ENCODE measurements around the gene TMEM51. TPM values are rescaled to one million over a fixed set of nuclear protein-coding genes. Genes with fewer than 3 reads are reported as not detected.
A peak's percentile ranks its signal among the peaks of the same experiment; 100 is the strongest.

Gene TMEM51
- total RNA-seq, 1 donor from 2014 or later = 0.81 TPM

GRCh38 chr1:15177710-15178166 is 24.2 kb downstream of the TMEM51 start:
- H3K4me3 Mint-ChIP-seq (ENCODE audit: unreplicated experiment) = no peak overlapping the region
- DNase-seq (ENCODE audit: extremely low spot score, unreplicated experiment) = no peak
- TF ChIP-seq CTCF (IDR thresholded peaks at IDR 0.05) = no peak
- H3K36me3 Mint-ChIP-seq (ENCODE audit: unreplicated experiment) = no peaks in the 10 kb centered on the region
- no peak overlapping the region for H3K27ac Mint-ChIP-seq (ENCODE audit: unreplicated experiment)
- peaks cover 4% of the 10 kb centered on the region for H3K27me3 Mint-ChIP-seq (ENCODE audit: unreplicated experiment)
- H3K4me1 Mint-ChIP-seq (ENCODE audit: unreplicated experiment) = peaks cover 17% of the 10 kb centered on the region
- no peaks in the 10 kb centered on the region for H3K9me3 Mint-ChIP-seq (ENCODE audit: unreplicated experiment)

DNA sequence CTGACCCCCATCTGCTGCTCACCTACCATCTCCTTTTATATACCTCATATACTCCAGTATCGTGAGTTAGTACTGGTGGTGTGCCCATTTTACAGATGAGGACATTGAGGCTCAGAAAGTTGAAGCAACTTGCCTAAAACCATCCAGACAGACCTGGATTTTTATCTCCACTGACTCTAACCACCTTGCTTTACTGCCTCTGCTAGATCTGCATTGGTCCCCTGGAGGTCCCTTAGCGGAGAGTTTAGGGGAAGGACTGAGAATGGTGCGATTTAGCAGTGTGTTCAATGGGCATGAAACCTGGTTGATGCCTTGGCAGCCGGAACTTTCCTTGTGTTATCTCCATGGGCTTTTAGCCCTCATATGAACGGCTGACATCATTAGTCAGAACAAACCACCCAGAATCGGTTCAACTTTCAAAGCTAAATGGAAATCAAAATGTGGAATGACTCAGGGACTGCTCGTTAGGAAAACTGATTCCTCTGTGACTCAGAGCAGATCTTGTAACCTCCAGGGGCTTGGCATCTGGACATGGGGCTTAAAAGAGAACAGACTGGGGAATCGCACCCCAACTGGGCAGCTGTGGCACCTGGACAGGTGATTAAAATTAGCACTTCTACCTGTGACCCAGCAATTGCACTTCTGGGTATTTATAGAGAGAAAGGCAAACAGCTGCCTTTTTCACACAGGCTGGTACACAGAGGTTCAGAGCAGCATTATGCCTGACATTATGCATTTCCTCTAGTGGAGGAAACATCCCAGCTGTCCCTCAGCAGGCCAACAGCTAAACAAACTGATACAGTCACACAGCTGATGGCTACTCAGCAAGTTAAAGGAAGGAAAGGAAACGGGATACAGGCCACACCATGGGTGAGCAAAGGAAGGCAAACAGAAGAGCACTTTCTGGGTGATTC is 25.3 kb downstream of the TMEM51 start:
- DNase-seq (ENCODE audit: extremely low spot score, unreplicated experiment) = no peak
- H3K27ac Mint-ChIP-seq (ENCODE audit: unreplicated experiment) = peak overlapping the region; percentile 80
- TF ChIP-seq CTCF (IDR thresholded peaks at IDR 0.05) = no peak
- no peak overlapping the region for H3K4me3 Mint-ChIP-seq (ENCODE audit: unreplicated experiment)
- H3K9me3 Mint-ChIP-seq (ENCODE audit: unreplicated experiment) = no peaks in the 10 kb centered on the region
- peaks cover 15% of the 10 kb centered on the region for H3K4me1 Mint-ChIP-seq (ENCODE audit: unreplicated experiment)
- H3K27me3 Mint-ChIP-seq (ENCODE audit: unreplicated experiment) = peaks cover 4% of the 10 kb centered on the region
- no peaks in the 10 kb centered on the region for H3K36me3 Mint-ChIP-seq (ENCODE audit: unreplicated experiment)

GRCh38 chr1:15179485-15179883 is 25.9 kb downstream of the TMEM51 start:
- peak overlapping the region; percentile 80 for H3K27ac Mint-ChIP-seq (ENCODE audit: unreplicated experiment)

GRCh38 chr1:15180189-15180588 is 26.6 kb downstream of the TMEM51 start:
- no peaks in the 10 kb centered on the region for H3K36me3 Mint-ChIP-seq (ENCODE audit: unreplicated experiment)
- H3K4me3 Mint-ChIP-seq (ENCODE audit: unreplicated experiment) = no peak overlapping the region
- H3K27ac Mint-ChIP-seq (ENCODE audit: unreplicated experiment) = no peak overlapping the region
- peaks cover 6% of the 10 kb centered on the region for H3K27me3 Mint-ChIP-seq (ENCODE audit: unreplicated experiment)
- H3K9me3 Mint-ChIP-seq (ENCODE audit: unreplicated experiment) = no peaks in the 10 kb centered on the region
- H3K4me1 Mint-ChIP-seq (ENCODE audit: unreplicated experiment) = peaks cover 15% of the 10 kb centered on the region
- no peak for DNase-seq (ENCODE audit: extremely low spot score, unreplicated experiment)
- TF ChIP-seq CTCF (IDR thresholded peaks at IDR 0.05) = no peak

More at GRCh38 chr1:15179485-15179883, 25.9 kb downstream of the TMEM51 start:
- Mint-ChIP-seq H3K4me3 (ENCODE audit: unreplicated experiment) (no peak overlapping the region), H3K9me3 (ENCODE audit: unreplicated experiment) (no peaks in the 10 kb centered on the region), H3K4me1 (ENCODE audit: unreplicated experiment) (peaks cover 15% of the 10 kb centered on the region), H3K36me3 (ENCODE audit: unreplicated experiment) (no peaks in the 10 kb centered on the region), H3K27me3 (ENCODE audit: unreplicated experiment) (peaks cover 6% of the 10 kb centered on the region)
- no peak for DNase-seq (ENCODE audit: extremely low spot score, unreplicated experiment)
- no peak for TF ChIP-seq CTCF (IDR thresholded peaks at IDR 0.05)

DNA sequence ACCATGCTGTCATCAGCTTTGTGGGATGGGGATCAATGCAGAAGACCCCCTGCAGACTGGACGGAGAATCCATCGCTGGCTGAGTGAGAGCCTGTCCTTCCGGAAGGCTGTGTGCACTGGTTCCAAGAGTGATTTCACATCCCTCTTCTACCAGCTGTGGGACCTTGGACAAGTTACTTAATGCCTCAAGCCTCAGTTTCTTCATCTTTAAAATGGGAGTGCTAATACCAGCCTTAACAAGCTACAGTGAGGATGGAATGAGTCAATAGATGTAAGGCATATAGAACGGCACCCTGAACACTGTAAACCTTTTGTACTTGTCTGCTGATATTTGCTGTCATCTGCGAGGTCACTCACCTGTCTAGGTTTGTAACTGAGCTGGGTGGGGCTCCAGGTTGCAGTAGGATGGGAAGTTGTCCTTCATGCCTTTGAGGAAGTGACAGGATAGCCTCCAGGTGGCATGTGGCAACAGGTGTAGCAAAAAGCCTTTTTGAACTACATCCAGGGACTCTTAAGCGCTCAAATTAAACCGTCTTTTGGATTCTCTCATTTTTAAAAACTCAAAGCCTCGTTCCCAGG is 27.5 kb downstream of the TMEM51 start:
- Mint-ChIP-seq H3K36me3 (ENCODE audit: unreplicated experiment) (no peaks in the 10 kb centered on the region), H3K27ac (ENCODE audit: unreplicated experiment) (no peak overlapping the region), H3K9me3 (ENCODE audit: unreplicated experiment) (no peaks in the 10 kb centered on the region), H3K4me3 (ENCODE audit: unreplicated experiment) (no peak overlapping the region), H3K4me1 (ENCODE audit: unreplicated experiment) (peaks cover 15% of the 10 kb centered on the region), H3K27me3 (ENCODE audit: unreplicated experiment) (peaks cover 5% of the 10 kb centered on the region)
- no peak for DNase-seq (ENCODE audit: extremely low spot score, unreplicated experiment)
- TF ChIP-seq CTCF (IDR thresholded peaks at IDR 0.05) = no peak
